ENCODE data around the gene PGF.

Gene PGF

GRCh38 chr14:74973003-74973653 lies 17.7 kb upstream of the PGF start:
- no peak for DNase-seq (ENCODE audit: low read depth, low spot score)
- H3K36me3 ChIP-seq (ENCODE audit: insufficient read depth, insufficient read length, low read length) = no peaks in the 10 kb centered on the region
- H3K9ac ChIP-seq (ENCODE audit: insufficient read length, low read depth) = peak overlapping the region; percentile 32
- peaks cover 19% of the 10 kb centered on the region for H3K4me1 ChIP-seq (ENCODE audit: insufficient read depth, insufficient read length)
- H3K4me3 ChIP-seq (ENCODE audit: insufficient read length, low read depth) = no peak overlapping the region
- no peaks in the 10 kb centered on the region for H3K9me3 ChIP-seq (ENCODE audit: insufficient read depth, low read length)
- H3K27me3 ChIP-seq (ENCODE audit: insufficient read depth, insufficient read length) = peaks cover 16% of the 10 kb centered on the region
- no peak for TF ChIP-seq SUZ12 (IDR thresholded peaks at IDR 0.05; ENCODE audit: extremely low read depth, insufficient read depth, insufficient read length)
- TF ChIP-seq ZNF274 (IDR thresholded peaks at IDR 0.05; ENCODE audit: low read depth, low read length) = no peak
- TF ChIP-seq YY1 (IDR thresholded peaks at IDR 0.05; ENCODE audit: insufficient read depth, insufficient read length) = no peak

- Histone ChIP-seq H3K4me1 (ENCODE audit: insufficient read depth, insufficient read length) (peaks cover 9% of the 10 kb centered on the region), H3K36me3 (ENCODE audit: insufficient read depth, insufficient read length, low read length) (no peaks in the 10 kb centered on the region), H3K9ac (ENCODE audit: insufficient read length, low read depth) (no peak overlapping the region), H3K4me3 (ENCODE audit: insufficient read length, low read depth) (no peak overlapping the region), H3K9me3 (ENCODE audit: insufficient read depth, low read length) (no peaks in the 10 kb centered on the region), H3K27me3 (ENCODE audit: insufficient read depth, insufficient read length) (no peaks in the 10 kb centered on the region)
- TF ChIP-seq YY1 (IDR thresholded peaks at IDR 0.05; ENCODE audit: insufficient read depth, insufficient read length) (no peak), SUZ12 (IDR thresholded peaks at IDR 0.05; ENCODE audit: extremely low read depth, insufficient read depth, insufficient read length) (no peak)
- no peak for DNase-seq (ENCODE audit: low read depth, low spot score)
Measured at GRCh38 chr14:74968811-74969210, 13.4 kb upstream of the PGF start.

GRCh38 chr14:74965486-74966153 lies 10.2 kb upstream of the PGF start:
- H3K27me3 ChIP-seq (ENCODE audit: insufficient read depth, insufficient read length) = no peaks in the 10 kb centered on the region
- no peaks in the 10 kb centered on the region for H3K36me3 ChIP-seq (ENCODE audit: insufficient read depth, insufficient read length, low read length)
- DNase-seq (ENCODE audit: low read depth, low spot score) = no peak
- H3K4me3 ChIP-seq (ENCODE audit: insufficient read length, low read depth) = no peak overlapping the region
- H3K9me3 ChIP-seq (ENCODE audit: insufficient read depth, low read length) = no peaks in the 10 kb centered on the region
- TF ChIP-seq ZNF274 (IDR thresholded peaks at IDR 0.05; ENCODE audit: low read depth, low read length) = no peak
- no peak for TF ChIP-seq SUZ12 (IDR thresholded peaks at IDR 0.05; ENCODE audit: extremely low read depth, insufficient read depth, insufficient read length)
- TF ChIP-seq YY1 (IDR thresholded peaks at IDR 0.05; ENCODE audit: insufficient read depth, insufficient read length) = no peak
- H3K9ac ChIP-seq (ENCODE audit: insufficient read length, low read depth) = no peak overlapping the region
- no peaks in the 10 kb centered on the region for H3K4me1 ChIP-seq (ENCODE audit: insufficient read depth, insufficient read length)

- H3K36me3 ChIP-seq (ENCODE audit: insufficient read depth, insufficient read length, low read length) = no peaks in the 10 kb centered on the region
- TF ChIP-seq YY1 (IDR thresholded peaks at IDR 0.05; ENCODE audit: insufficient read depth, insufficient read length) (no peak), ZNF274 (IDR thresholded peaks at IDR 0.05; ENCODE audit: low read depth, low read length) (no peak), SUZ12 (IDR thresholded peaks at IDR 0.05; ENCODE audit: extremely low read depth, insufficient read depth, insufficient read length) (no peak)
- H3K4me1 ChIP-seq (ENCODE audit: insufficient read depth, insufficient read length) = no peaks in the 10 kb centered on the region
- H3K9ac ChIP-seq (ENCODE audit: insufficient read length, low read depth) = no peak overlapping the region
- H3K9me3 ChIP-seq (ENCODE audit: insufficient read depth, low read length) = no peaks in the 10 kb centered on the region
- H3K4me3 ChIP-seq (ENCODE audit: insufficient read length, low read depth) = no peak overlapping the region
- no peaks in the 10 kb centered on the region for H3K27me3 ChIP-seq (ENCODE audit: insufficient read depth, insufficient read length)
- DNase-seq (ENCODE audit: low read depth, low spot score) = no peak
Measured at GRCh38 chr14:74964787-74965485, 9.5 kb upstream of the PGF start.

GRCh38 chr14:74963705-74964271 lies 8.4 kb upstream of the PGF start:
- no peak for DNase-seq (ENCODE audit: low read depth, low spot score)
- Histone ChIP-seq H3K4me3 (ENCODE audit: insufficient read length, low read depth) (no peak overlapping the region), H3K9ac (ENCODE audit: insufficient read length, low read depth) (no peak overlapping the region), H3K36me3 (ENCODE audit: insufficient read depth, insufficient read length, low read length) (no peaks in the 10 kb centered on the region), H3K27me3 (ENCODE audit: insufficient read depth, insufficient read length) (no peaks in the 10 kb centered on the region), H3K4me1 (ENCODE audit: insufficient read depth, insufficient read length) (no peaks in the 10 kb centered on the region), H3K9me3 (ENCODE audit: insufficient read depth, low read length) (no peaks in the 10 kb centered on the region)
- no peak for TF ChIP-seq ZNF274 (IDR thresholded peaks at IDR 0.05; ENCODE audit: low read depth, low read length)
- no peak for TF ChIP-seq SUZ12 (IDR thresholded peaks at IDR 0.05; ENCODE audit: extremely low read depth, insufficient read depth, insufficient read length)
- no peak for TF ChIP-seq YY1 (IDR thresholded peaks at IDR 0.05; ENCODE audit: insufficient read depth, insufficient read length)

DNA sequence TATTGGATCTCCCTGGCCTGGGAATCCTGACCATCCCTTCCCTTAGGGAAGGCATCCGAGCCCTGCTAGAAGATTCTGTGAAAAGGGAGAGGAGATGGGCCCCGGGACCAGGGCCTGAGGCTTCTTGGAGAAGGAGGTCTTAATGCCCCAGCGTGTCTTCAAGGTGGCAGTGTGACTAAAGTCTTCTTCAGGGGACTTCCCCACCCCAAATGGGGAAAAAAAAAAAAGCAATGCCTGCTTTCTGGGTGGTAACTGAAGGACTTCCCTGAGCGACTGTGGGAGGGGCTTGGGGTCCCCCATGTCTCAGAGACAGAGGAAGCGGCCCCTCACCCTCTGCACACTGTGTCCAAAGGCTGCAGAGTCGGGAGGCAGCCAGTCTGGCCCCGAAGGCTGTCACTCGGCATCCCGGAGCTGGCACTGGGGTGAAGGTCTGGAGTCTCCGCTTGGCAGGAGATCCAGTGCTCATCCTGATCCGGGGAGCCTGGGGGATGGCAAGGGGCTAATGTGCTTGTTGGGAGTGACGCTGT lies 7.8 kb upstream of the PGF start:
- Histone ChIP-seq H3K4me1 (ENCODE audit: insufficient read depth, insufficient read length) (no peaks in the 10 kb centered on the region), H3K36me3 (ENCODE audit: insufficient read depth, insufficient read length, low read length) (no peaks in the 10 kb centered on the region), H3K9ac (ENCODE audit: insufficient read length, low read depth) (no peak overlapping the region), H3K4me3 (ENCODE audit: insufficient read length, low read depth) (no peak overlapping the region), H3K27me3 (ENCODE audit: insufficient read depth, insufficient read length) (no peaks in the 10 kb centered on the region), H3K9me3 (ENCODE audit: insufficient read depth, low read length) (no peaks in the 10 kb centered on the region)
- DNase-seq (ENCODE audit: low read depth, low spot score) = no peak
- no peak for TF ChIP-seq YY1 (IDR thresholded peaks at IDR 0.05; ENCODE audit: insufficient read depth, insufficient read length)
- TF ChIP-seq SUZ12 (IDR thresholded peaks at IDR 0.05; ENCODE audit: extremely low read depth, insufficient read depth, insufficient read length) = no peak
- no peak for TF ChIP-seq ZNF274 (IDR thresholded peaks at IDR 0.05; ENCODE audit: low read depth, low read length)

DNA sequence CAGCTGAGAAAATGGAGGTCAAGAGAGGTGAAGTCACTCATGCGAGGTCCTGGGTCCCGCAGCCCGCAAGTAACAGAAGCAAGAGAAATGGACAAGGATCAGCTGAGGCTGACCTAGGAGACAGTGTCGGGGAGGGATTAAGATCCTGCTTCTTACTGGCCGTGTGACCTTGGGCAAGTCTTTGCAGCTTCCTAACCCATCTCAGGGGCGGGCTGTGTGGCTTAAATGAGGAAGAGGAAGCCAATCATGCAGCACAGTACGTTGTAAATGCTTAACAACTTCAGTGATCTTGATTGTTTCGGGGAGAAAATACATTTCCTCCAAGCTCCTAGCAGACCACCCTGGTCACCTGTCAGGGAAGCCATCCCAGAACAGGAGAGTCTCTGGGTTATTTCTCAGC lies 7.1 kb upstream of the PGF start:
- no peaks in the 10 kb centered on the region for H3K36me3 ChIP-seq (ENCODE audit: insufficient read depth, insufficient read length, low read length)
- H3K9ac ChIP-seq (ENCODE audit: insufficient read length, low read depth) = no peak overlapping the region
- no peak for DNase-seq (ENCODE audit: low read depth, low spot score)
- TF ChIP-seq SUZ12 (IDR thresholded peaks at IDR 0.05; ENCODE audit: extremely low read depth, insufficient read depth, insufficient read length) (no peak), YY1 (IDR thresholded peaks at IDR 0.05; ENCODE audit: insufficient read depth, insufficient read length) (no peak), ZNF274 (IDR thresholded peaks at IDR 0.05; ENCODE audit: low read depth, low read length) (no peak)
- no peaks in the 10 kb centered on the region for H3K27me3 ChIP-seq (ENCODE audit: insufficient read depth, insufficient read length)
- no peaks in the 10 kb centered on the region for H3K4me1 ChIP-seq (ENCODE audit: insufficient read depth, insufficient read length)
- H3K4me3 ChIP-seq (ENCODE audit: insufficient read length, low read depth) = no peak overlapping the region
- H3K9me3 ChIP-seq (ENCODE audit: insufficient read depth, low read length) = no peaks in the 10 kb centered on the region
